ENCODE measurements around the gene CHRNA4.
A peak's percentile ranks its signal among the peaks of the same experiment; 100 is the strongest.

The CHRNA4 gene

DNA sequence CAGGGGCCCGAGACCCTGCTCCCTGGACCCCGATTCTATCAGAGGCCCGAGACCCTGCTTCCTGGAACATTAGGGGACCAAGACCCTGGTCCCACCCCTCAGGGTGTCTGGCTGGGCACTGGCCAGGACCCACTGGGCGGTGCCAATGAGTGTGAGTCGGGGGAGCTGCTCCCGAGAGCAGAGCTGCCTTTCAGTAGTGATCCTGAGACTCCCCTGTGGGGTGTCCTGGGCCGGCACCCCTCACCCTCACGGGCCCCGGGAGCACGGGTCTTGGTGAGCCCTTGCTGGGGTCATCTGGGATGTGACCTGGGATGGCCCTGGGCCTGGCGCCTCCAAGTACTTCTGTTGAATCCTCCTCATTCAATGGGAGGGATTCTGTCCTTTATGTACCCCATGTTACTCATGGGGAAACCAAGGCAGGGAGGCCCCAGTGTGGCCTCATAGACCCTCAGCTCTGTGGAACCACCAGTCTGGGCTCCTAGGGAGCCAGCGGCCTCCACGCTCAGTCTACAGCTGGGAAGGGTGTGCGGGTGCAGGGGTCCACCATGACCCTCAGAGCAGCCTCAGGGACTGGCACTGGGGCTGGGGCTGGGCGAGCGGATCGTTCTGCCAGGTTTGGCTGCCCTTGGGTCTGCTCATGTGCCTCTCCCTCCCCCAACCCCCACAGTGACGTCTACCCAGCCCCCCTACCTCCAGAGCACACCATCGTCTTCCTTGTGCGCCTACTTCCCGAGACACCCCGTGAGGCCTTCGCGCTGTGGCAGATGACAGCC is 42.6 kb downstream of the CHRNA4 start:
- DNase-seq = no peak

DNA sequence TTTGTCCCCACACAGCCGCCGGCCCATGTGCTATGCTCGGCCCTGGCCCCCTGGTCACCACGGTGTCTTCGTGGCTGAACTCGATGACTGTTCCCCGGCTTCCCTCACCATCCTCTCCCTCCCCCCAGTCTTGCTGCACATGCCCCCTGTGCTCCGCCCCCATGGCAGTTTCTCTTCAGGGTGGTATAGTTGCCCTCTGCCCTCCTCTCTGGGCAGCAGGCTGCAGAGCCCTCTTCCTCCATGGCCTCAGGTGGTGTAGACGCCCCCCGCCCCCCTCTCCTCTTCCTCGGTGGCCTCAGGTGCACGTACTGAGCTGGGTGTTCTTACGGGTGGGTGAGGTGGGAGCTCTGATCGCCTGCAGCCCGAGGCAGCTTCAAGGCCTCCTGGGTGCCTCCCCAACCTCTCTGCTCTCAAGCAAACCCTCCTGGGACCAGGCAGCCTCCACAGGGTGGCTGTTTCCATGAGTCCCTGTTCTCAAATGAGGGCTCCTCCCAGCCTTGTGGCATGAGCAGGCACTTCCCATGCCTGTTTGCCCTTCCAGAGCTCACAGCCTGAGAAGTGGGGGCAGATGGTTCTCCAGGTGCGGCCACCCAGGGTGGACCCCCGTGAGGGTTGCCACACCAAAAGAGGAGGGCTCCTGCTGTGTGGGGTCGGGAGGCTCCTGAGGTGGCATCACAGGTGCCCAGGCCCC is 43.4 kb downstream of the CHRNA4 start:
- no peak for DNase-seq

GRCh38 chr20:63317061-63317460 is 44.1 kb downstream of the CHRNA4 start:
- no peak for DNase-seq

DNA sequence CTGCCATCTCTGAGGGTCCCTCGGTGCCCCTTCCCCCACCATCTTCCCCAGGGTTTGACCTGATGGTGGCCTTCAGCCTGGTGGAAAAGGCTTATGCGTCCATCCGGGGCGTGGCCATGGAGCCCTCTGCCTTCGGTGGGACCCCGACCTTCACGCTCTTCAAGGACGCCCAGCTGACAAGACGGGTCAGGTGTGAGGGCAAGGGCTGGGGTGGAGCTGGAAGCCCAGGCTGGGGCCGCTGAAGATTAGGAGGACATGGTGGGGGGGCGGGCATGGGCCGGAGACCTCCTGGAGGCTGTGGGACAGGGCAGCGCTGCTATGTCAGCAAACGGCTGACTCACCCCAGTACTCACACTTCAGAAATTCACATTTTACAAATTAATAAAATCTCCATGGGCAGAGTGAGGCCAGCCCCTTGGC is 44.6 kb downstream of the CHRNA4 start:
- no peak for DNase-seq

DNA sequence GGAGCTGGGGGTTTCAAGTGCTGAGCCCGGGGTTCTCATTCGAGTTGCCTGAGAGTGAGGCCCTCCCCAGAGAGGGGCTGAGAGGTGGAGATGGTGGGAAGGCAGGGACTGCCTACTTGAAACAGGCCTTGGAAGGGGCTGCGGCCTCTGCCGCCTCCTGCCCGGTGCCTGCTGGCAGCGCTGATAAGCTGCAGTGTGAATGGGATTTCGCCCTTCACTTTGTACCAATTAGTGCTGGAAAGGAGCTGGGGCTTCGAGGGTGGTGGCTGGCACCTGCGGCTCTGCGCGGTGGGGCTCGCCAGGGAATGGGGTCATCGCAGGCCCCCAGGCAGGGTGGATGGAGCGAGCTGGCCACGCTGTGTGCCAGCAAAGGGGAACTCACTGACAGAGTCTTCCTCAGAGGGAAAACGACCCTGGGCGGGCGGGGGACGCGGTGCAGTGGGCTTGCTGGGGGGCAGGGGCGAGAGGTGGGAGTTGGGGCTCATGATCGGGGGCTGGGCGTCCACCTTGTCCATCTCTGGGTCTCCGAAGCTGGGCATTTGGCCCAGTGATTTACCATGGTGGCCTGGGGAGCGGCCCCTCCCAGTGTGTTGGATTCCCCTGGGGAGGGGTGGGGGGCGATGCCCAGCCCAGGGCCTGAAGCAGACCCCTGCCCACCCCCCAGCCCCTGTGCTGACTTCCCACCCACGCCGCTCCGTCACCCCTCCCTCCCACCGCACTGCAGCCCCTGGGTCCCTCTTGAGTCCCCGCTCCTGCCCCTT is 45.2 kb downstream of the CHRNA4 start:
- DNase-seq = no peak

DNA sequence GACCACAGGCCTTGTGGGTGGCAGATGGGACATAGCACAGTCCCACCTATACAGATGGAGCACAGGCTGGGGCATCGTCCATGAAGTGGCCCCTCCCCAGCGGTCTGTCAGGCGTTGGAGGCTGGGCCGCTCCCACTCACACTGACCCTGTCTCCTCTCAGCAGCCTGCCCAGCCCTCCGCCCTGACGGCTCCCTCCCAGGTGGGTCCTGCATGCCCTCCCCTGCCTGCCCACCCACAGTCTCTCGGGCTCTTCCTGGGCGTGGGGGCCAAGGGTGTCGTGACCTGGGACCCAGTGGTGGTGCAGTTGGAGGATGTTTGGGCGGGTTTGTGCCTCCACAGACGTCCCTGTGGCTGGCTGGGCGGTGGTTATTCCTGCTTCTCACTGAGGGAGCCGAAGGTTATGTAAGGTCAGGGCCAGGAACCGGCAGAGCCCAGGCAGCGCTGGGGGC is 45.9 kb downstream of the CHRNA4 start:
- DNase-seq = no peak

DNA sequence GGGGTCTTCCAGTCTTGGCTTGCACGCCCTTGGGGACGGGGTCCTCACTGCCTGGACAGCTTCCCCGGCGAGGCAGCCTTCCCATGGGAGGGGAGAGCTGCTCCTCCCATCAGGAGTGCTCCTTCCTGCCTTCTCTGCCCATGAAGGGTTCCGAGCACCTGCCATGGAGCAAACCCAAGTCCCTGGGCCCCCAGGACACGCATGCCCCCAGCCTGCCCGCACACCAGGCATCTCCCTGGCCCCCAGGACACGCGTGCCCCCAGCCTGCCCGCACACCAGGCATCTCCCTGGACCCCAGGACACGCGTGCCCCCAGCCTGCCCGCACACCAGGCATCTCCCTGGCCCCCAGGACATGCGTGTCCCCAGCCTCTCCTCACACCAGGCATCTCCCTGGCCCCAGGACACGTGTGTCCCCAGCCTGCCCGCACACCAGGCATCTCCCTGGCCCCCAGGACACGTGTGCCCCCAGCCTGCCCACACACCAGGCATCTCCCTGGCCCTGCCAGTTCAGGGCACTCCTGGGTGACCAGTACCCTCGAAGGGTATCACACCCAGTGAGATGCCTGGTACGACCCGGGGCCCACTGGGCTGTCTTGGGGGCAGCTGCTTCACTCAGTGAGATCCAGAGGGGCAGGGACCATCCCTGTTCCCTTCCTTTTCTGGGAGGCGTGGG is 46.4 kb downstream of the CHRNA4 start:
- no peak for DNase-seq

- DNase-seq = no peak
Measured at GRCh38 chr20:63314015-63314471, 47.1 kb downstream of the CHRNA4 start.

DNA sequence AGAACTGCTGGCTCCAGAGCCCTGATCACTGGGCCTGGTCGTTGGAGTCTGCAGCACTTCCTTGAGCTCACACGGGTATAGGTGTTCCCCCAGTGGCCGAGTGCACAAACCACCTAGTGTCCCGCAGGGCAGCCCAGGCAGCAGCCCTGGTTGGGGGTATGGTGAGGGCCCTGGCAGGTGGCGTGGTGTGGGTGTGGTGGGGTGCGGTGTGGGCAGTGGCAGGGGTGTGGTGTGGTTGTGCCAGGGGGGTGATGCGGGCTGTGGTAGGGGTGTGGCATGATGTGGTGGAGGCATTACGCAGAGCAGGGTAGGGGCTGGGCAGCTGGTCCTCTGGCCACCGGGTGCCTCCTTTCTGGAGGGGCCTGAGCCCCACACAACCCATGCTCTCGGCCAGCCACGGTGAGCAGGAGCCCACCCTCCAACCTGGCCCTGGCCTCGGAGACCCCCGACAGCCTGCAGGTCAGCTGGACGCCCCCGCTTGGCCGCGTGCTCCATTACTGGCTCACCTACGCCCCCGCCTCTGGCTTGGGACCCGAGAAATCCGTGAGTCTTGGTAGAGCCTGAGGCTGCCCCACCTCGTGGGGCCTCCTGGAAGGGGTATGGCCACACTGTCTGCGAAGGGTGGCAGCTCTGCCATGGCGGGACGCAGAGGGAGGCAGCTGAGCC is 47.7 kb downstream of the CHRNA4 start:
- no peak for DNase-seq

- no peak for DNase-seq
Measured at GRCh38 chr20:63312690-63313348, 48.3 kb downstream of the CHRNA4 start.

DNA sequence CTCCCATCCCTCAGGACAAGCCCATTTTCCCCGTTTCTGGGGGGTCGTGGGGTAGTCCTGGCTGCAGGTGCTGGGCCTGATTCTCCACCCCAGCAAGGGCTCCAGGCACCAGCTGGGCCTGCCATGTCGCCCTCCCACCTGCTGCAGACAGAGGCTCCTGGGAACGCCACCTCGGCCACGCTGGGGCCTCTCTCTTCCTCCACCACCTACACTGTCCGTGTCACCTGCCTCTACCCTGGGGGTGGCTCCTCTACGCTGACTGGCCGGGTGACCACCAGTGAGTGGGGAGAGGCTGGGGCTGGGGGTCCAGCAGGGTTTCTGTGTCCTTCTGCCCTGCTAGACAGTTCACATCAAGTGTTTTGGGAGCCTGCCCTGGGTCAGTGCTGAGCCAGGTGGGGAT is 48.9 kb downstream of the CHRNA4 start:
- DNase-seq = no peak

GRCh38 chr20:63311833-63312243 is 49.3 kb downstream of the CHRNA4 start:
- DNase-seq = no peak

DNA sequence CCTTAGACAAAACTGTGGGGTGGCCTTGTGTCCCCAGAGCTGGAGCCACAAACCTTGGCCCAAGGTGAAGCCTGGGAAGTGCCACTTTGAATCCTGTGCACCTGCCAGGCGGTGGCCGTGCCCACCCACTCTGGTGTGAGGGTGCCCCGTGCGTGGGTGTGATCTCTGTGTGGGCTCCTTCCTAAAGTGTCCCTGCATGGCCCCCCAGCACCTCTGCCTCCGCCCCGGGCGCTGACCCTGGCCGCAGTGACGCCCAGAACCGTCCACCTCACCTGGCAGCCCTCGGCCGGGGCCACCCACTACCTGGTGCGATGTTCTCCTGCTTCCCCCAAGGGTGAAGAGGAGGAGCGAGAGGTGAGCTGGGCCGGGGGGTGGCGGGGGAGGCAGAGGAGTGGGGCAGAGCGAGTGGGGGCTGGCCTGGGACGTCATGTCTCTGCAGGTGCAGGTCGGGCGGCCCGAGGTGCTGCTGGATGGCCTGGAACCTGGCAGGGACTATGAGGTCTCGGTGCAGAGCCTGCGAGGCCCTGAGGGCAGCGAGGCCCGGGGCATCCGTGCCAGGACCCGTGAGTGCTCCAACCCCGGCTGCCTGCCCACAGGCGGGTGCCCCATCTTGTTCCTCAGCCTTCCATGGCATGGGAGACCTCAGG is 49.8 kb downstream of the CHRNA4 start:
- no peak for DNase-seq

- DNase-seq = no peak
Measured at GRCh38 chr20:63310265-63310991, 50.7 kb downstream of the CHRNA4 start.

DNA sequence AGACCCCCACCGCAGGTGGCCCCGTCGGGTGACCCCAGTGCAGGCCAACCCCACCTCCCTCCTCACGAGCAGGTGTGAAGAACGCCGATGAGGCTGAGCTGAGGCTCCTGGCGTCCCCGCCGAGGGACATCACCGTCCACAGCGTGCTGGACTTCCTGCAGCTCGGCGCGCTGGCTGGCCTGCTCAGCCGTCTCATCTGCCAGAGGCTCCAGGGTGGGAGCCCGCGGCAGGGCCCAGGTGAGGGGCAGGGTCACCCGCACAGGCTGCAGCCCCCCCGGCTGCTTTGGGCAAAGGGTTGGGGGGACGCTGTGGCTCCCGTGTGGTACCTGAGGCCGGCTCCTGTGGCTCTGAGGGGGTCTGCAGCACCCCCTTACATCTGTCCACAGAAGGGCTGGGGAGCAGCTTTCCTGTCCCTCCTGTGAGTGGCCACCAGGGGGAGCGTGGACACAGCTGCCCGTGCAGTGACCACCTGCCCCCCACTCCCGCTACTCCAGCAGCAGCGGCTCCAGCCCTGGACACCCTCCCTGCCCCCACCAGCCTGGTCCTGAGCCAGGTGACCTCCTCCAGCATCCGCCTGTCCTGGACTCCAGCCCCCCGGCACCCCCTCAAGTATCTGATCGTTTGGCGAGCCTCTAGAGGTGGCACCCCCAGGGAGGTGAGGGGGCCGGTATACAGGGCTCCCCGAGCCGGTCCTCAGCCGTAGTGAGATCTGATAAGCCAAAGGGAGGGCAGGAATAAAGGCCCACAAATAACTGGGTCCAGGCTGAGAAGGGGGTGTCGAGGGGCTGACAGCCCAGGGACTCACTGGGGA is 51.7 kb downstream of the CHRNA4 start:
- DNase-seq = peak; percentile 69

GRCh38 chr20:63308218-63308911 is 52.8 kb downstream of the CHRNA4 start:
- no peak for DNase-seq

DNA sequence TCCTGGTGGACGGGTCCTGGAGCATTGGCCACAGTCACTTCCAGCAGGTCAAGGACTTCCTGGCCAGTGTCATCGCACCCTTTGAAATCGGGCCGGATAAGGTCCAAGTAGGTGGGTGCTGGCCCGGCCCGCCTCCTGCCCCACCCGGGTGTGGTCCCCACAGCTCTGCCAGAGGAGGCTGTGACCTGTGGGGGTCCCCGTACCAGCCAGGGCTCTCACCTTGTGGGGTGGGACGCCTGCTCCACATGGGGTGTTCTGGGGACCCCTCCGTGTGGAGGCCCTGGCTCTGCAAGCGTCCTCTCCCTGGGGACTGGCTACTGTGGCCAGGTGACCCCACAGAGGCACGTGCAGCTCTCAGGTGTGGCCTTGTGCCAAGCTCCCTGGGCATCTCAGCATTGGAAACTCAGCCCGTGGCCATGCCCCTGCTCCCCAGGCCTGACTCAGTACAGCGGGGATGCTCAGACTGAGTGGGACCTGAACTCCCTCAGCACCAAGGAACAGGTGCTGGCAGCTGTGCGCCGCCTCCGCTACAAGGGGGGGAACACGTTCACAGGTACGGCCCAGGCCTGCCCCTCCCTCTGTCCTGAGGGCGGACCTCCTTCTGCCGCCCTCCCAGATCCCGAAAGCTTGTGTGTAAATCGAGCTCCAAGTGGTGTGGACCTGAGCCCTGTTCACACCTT is 53.5 kb downstream of the CHRNA4 start:
- DNase-seq = no peak

All from activated CD8-positive, alpha-beta memory T cell treated with anti-CD3 and anti-CD28 coated beads for 24 hours (primary cell).